Upper lobe of left lung (tissue), 6 donors: ENCODE measurements around the gene C6orf15. TPM values are rescaled to one million over a fixed set of nuclear protein-coding genes. Genes with fewer than 3 reads are reported as not detected.

Experiments
- ATAC-seq, 2 donors: fragments of 200-7000 bp; cut with Tn5 transposase; one replicate each; pipeline ENCODE4 v1.9.1; 2022; ENCODE audit warnings: mild to moderate bottlenecking in 2 of 2, moderate library complexity in 2 of 2; ENCODE audit not compliant: low FRiP score in 2 of 2
- DNase-seq, 2 donors: peaks; one replicate each; pipeline ENCODE4 v3.0.0-alpha.2; 2019 to 2020
- H3K27ac ChIP-seq, 4 donors: fragments of 200-600 bp; sonication (generic); one replicate each; pipeline ENCODE4 v1.5.1; 2016 to 2019
- H3K27me3 ChIP-seq, 4 donors: fragments of 200-600 bp; sonication (generic); one replicate each; pipeline ENCODE4 v1.5.1; 2017 to 2019
- H3K36me3 ChIP-seq, 4 donors: fragments of 200-600 bp; sonication (generic); one replicate each; pipeline ENCODE4 v1.5.1; 2016 to 2019
- H3K4me1 ChIP-seq, 4 donors: fragments of 200-600 bp; sonication (generic); one replicate each; pipeline ENCODE4 v1.5.1; 2018 to 2019
- H3K4me3 ChIP-seq, 4 donors: fragments of 200-600 bp; sonication (generic); one replicate each; pipeline ENCODE4 v1.5.1; 2017 to 2019; ENCODE audit warnings: mild to moderate bottlenecking in 2 of 4, moderate library complexity in 1 of 4
- H3K9me3 ChIP-seq, 4 donors: fragments of 200-600 bp; sonication (generic); one replicate each; pipeline ENCODE4 v1.5.1; 2018 to 2019
- EP300 ChIP-seq, 4 donors: sonication (generic); formaldehyde crosslinking; IDR thresholded peaks; one replicate each; pipeline ENCODE4 v1.5.1; 2017; ENCODE audit warnings: antibody characterized with exemption in 4 of 4, control low read depth in 2 of 4
- POLR2A ChIP-seq, 4 donors: fragments of 450-650 bp; IDR thresholded peaks; one replicate each; pipeline ENCODE4 v1.5.1; 2016 to 2017; ENCODE audit warnings: antibody characterized with exemption in 4 of 4, mild to moderate bottlenecking in 2 of 4
- POLR2AphosphoS5 ChIP-seq, 2 donors: sonication (generic); formaldehyde crosslinking; IDR thresholded peaks; one replicate each; pipeline ENCODE4 v1.5.1; 2017; ENCODE audit warnings: antibody characterized with exemption in 2 of 2
- WGBS, 2 donors: methylation state at CpG; one replicate each; pipeline ENCODE4 v1.1.5; 2017 to 2018; 5-methylcytosine and 5-hydroxymethylcytosine counted together
- total RNA-seq, 6 donors: library from RNA; depleted of rRNA in 4 of 6; stranded (reverse); fragments of >200 nt in 4 of 6; gene quantifications; one replicate each; pipeline versions ENCODE4 v1.1.0 to v1.2.1, GENCODE V29; 2016 to 2021
- TF ChIP-seq, protein P1 (sequence below), 6 experiments: fragments of 450-650 bp in 4 of 6; fragments of 200-600 bp in 2 of 6; sonication (generic) in 2 of 6; IDR thresholded peaks; one replicate each; pipeline ENCODE4 v1.5.1; 2016 to 2019; ENCODE audit warnings: antibody characterized with exemption in 6 of 6
- donor health status: DM: no; HTN: no; CAD: no; lungs with moderate emphysema.
- donor health status: DM: no; HTN: yes; CAD: no; lungs with severe emphysema.

Gene C6orf15
- total RNA-seq, 6 donors from 2014 or later, result not detected

DNA sequence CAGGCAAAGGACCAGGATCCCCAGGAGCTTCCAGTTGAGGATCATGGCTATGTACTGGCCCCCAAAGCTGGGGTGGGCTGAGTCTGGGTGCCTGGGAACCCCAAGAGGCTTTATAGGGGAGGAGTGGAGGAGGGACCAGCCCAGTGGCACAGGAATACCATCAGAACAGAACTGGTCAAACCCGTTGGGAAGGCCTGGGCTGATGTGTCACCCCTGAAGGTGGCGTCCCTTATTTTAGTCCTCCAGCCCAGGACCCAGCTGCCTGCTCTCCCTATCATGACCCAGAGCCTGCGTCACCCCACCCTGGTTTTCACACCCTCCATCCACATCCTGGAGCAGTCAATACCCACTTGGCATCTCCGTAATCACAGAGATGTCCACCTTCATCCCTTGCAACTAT is 26.6 kb upstream of the C6orf15 start, which contains the start of gene PSORS1C2:
Gene PSORS1C2 (minus strand): TSS at position 85 of the 400 bp plus-strand sequence. CDS start 40 bp downstream, at position 45.
- H3K4me1 ChIP-seq, result peaks cover 10 to 18% (median 13%) of the 10 kb centered on the region in 4 donors
- no peaks in the 10 kb centered on the region for H3K27me3 ChIP-seq
- TF ChIP-seq, protein P1, sequence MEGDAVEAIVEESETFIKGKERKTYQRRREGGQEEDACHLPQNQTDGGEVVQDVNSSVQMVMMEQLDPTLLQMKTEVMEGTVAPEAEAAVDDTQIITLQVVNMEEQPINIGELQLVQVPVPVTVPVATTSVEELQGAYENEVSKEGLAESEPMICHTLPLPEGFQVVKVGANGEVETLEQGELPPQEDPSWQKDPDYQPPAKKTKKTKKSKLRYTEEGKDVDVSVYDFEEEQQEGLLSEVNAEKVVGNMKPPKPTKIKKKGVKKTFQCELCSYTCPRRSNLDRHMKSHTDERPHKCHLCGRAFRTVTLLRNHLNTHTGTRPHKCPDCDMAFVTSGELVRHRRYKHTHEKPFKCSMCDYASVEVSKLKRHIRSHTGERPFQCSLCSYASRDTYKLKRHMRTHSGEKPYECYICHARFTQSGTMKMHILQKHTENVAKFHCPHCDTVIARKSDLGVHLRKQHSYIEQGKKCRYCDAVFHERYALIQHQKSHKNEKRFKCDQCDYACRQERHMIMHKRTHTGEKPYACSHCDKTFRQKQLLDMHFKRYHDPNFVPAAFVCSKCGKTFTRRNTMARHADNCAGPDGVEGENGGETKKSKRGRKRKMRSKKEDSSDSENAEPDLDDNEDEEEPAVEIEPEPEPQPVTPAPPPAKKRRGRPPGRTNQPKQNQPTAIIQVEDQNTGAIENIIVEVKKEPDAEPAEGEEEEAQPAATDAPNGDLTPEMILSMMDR (IDR thresholded peaks at IDR 0.05), result no peak
- TF ChIP-seq POLR2A (IDR thresholded peaks at IDR 0.05) (no peak), EP300 (IDR thresholded peaks at IDR 0.05) (no peak), POLR2AphosphoS5 (IDR thresholded peaks at IDR 0.05) (no peak)
- H3K27ac ChIP-seq, result peak within 1 kb of the TSS in 1 of 4 donors; percentile 5
- H3K36me3 ChIP-seq, result peaks cover 0 to 2% (median 0%) of the 10 kb centered on the region in 4 donors
- 77 to 94% methylated on average over 4 of the region's 4 CpGs for WGBS, 2 donors
- no peaks in the 10 kb centered on the region for H3K9me3 ChIP-seq
- DNase-seq (no peak), ATAC-seq (no peak)
- no peak within 1 kb of the TSS for H3K4me3 ChIP-seq

DNA sequence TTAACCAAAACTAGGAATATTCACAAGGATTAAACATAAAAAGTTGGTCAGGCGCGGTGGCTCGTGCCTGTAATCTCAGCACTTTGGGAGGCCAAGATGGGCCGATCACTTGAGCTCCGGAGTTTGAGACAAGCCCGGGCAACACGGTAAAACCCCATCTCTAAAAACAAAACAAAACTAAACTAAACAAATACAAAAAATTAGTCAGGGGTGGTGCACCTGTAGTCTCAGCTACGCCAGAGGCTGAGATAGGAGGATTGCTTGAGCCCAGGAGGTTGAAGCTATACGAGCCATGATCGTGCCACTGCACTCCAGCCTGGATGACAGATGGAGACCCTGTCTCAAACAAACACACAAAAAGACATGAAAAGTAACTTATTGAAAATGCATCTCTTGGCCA is 23.3 kb upstream of the C6orf15 start:
- no peak for DNase-seq
- Histone ChIP-seq H3K36me3 (no peaks in the 10 kb centered on the region), H3K27me3 (no peaks in the 10 kb centered on the region), H3K4me1 (peaks cover 6 to 14% (median 11%) of the 10 kb centered on the region in 4 donors), H3K27ac (no peak overlapping the region), H3K9me3 (no peaks in the 10 kb centered on the region), H3K4me3 (no peak overlapping the region)
- TF ChIP-seq POLR2A (IDR thresholded peaks at IDR 0.05), result no peak
- TF ChIP-seq EP300 (IDR thresholded peaks at IDR 0.05), result no peak
- TF ChIP-seq, protein P1 (IDR thresholded peaks at IDR 0.05), result no peak
- TF ChIP-seq POLR2AphosphoS5 (IDR thresholded peaks at IDR 0.05), result no peak
- ATAC-seq, result no peak
- WGBS, 2 donors, result 85 to 87% methylated on average over 10 of the region's 10 CpGs

DNA sequence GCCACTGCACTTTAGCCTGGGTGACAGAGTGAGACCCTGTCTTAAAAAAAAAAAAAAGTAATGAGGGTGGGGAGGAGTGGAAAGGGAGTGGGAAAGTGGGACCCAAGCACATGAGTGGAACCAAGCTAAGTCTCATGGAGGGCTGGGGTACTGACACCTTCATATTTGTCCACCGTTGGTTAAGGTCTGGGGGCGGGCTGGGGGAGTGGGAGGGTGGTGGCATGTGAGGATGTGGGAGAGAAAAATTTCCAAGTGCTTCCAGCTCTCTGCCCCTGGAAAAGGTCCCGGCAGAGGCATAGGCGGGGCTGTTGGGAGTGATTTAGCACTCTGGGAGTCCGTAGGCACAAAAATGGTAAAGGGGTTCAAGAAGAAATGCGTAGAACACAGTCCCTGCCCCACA is 20.4 kb upstream of the C6orf15 start:
- TF ChIP-seq POLR2AphosphoS5 (IDR thresholded peaks at IDR 0.05) (no peak), EP300 (IDR thresholded peaks at IDR 0.05) (no peak), POLR2A (IDR thresholded peaks at IDR 0.05) (no peak)
- TF ChIP-seq, protein P1 (IDR thresholded peaks at IDR 0.05), result no peak
- H3K27ac ChIP-seq, result no peak overlapping the region
- no peak for DNase-seq
- no peaks in the 10 kb centered on the region for H3K9me3 ChIP-seq
- H3K4me1 ChIP-seq, result peaks cover 3 to 7% (median 5%) of the 10 kb centered on the region in 4 donors
- no peaks in the 10 kb centered on the region for H3K36me3 ChIP-seq
- no peaks in the 10 kb centered on the region for H3K27me3 ChIP-seq
- no peak overlapping the region for H3K4me3 ChIP-seq
- ATAC-seq, result no peak
- WGBS, 2 donors, result 69 to 71% methylated on average over 6 of the region's 6 CpGs

DNA sequence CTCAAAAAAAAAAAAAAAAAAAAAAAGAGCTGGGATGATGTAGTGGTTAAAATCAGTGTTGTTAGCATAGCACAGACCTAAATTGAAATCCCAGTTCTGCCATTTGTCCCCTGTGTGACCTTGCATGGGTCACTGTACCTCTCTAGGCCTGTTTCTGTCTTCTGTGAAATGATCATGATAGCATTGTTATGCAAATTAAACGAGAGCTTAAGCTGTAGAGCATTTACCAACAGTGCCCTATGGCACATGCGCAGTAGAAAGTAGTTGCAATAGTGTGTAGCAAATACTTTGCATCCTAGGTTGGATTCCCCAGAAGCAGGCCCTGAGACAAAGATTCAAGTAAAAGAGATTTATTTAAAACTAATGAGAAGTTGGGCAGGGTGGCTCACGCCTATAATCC is 19.2 kb upstream of the C6orf15 start:
- H3K27me3 ChIP-seq, result no peaks in the 10 kb centered on the region
- H3K4me1 ChIP-seq, result peaks cover 0 to 3% (median 0%) of the 10 kb centered on the region in 4 donors
- ATAC-seq (no peak), DNase-seq (no peak)
- TF ChIP-seq EP300 (IDR thresholded peaks at IDR 0.05) (no peak), POLR2A (IDR thresholded peaks at IDR 0.05) (no peak), POLR2AphosphoS5 (IDR thresholded peaks at IDR 0.05) (no peak)
- TF ChIP-seq, protein P1 (IDR thresholded peaks at IDR 0.05), result no peak
- H3K36me3 ChIP-seq, result no peaks in the 10 kb centered on the region
- H3K27ac ChIP-seq, result no peak overlapping the region
- no peaks in the 10 kb centered on the region for H3K9me3 ChIP-seq
- H3K4me3 ChIP-seq, result no peak overlapping the region
- 89% methylated on average over 3 of the region's 3 CpGs for WGBS, 2 donors

DNA sequence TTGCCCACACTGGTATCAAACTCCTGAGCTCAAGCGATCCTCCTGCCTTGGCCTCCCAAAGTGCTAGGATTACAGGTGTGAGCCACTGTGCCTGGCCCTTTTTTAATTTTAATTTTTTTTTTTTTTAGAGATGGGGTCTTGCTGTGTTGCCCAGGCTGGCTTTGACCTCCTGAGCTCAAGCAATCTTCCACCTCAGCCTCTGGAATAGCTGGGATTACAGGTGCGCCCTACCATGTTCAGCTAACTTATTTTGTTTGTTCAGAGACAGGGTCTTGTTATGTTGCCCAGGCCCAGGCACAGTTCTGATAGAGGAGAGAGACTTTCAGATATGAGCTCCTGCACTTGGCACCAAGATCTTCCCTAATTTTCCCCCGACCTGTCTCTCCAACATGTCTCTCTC is 18.4 kb upstream of the C6orf15 start:
- 92 to 95% methylated on average over 3 of the region's 3 CpGs for WGBS, 2 donors
- H3K4me1 ChIP-seq, result peaks cover 0 to 4% (median 0%) of the 10 kb centered on the region in 4 donors
- DNase-seq, result no peak
- ATAC-seq, result no peak
- no peaks in the 10 kb centered on the region for H3K9me3 ChIP-seq
- no peak overlapping the region for H3K27ac ChIP-seq
- TF ChIP-seq POLR2AphosphoS5 (IDR thresholded peaks at IDR 0.05), result no peak
- no peak overlapping the region for H3K4me3 ChIP-seq
- no peaks in the 10 kb centered on the region for H3K27me3 ChIP-seq
- H3K36me3 ChIP-seq, result no peaks in the 10 kb centered on the region
